KG1 (cell line): ENCODE results near the gene ATXN7L1.

ENCODE experiments used
- DNase-seq: peaks from one replicate; lab custom pipeline; 2025; lab: John Stamatoyannopoulos, UW

ATXN7L1 gene

DNA sequence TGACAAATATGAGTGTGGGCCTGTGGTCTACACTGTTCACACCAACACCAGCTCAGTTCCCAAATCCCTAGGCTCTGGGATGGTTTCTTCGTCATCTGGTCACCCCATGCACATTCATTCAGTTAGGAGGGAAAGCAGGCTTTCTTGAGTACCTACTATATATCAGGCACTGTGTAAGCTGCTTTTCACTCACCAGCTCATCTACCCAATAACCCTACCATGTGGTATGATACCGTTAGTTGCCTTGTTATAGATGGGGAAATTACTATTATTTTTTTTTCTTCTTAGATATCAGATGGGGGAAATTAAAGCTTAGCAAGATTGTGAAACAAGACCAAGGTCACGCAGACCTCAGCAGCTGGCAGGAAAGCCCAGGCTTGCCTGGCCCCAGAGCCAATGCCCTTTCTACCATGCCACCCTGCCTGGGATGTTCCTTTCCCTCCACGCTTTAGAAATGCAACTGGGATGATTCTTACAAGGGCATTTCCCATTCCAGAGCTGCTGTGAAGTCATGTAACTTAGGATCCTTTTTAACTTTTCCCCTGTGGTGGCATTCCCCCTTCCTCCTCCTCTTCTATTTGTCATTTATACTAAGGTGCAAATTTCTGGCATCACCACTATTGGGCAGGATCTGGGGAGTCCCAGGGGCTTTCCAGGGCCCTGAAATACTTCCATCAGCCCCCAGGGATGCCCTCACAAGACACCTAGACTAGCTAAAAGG, 202.0 kb downstream of the ATXN7L1 start:
- no peak for DNase-seq

DNA sequence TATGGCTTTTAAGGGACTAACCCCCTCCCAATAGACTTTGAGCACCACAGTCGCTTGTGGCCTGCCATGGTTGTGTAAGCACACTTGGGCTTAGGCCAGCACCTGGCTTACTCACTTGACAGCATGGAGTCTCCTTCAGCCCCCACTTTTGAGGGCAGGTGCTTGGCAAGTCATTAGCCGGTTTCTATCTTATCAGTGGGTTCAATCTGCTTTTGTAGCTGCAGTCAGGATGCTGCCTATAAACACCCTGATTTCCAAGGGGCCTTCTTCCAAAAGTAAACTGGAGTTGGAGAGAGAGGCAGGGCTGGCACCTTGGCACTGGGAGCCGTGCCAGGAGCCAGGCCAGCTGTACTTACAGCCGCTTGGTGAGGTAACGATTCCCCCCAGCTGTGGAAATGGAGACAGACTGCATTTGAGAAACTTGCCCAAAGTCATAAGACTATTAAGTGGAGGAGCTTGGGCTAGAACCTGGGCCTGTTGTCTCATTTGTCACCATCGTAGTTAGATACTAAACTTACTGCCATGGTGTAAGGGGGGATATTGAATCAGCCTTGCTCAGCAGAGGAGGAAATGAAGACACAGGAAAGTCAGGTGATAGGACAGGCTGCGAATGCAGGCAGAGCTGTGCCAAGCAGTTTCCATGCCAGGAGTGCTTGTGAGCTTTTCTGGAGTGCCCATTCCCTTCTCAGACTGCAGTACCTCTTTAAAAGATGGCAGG, 202.9 kb downstream of the ATXN7L1 start:
- DNase-seq: no peak

DNA sequence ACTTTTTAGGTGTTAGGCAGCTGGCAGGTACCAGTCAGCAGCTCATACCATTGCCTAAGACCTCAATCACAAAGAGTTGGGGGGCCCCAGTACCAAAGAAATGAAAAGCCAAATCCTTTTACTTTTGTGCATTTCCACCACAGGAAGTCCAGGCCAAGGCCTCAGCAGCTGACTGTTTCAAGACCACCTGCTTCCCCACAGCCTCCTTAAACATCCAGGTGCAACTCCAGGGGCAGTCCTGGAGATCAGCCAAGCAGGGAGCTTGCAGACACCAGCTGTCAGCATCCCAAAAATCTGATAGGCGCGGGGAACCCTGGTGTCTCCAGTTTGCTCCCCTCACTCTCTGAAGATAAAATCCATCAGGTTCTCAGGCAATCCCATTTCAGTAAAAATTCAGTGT, 203.6 kb downstream of the ATXN7L1 start:
- no peak for DNase-seq

DNA sequence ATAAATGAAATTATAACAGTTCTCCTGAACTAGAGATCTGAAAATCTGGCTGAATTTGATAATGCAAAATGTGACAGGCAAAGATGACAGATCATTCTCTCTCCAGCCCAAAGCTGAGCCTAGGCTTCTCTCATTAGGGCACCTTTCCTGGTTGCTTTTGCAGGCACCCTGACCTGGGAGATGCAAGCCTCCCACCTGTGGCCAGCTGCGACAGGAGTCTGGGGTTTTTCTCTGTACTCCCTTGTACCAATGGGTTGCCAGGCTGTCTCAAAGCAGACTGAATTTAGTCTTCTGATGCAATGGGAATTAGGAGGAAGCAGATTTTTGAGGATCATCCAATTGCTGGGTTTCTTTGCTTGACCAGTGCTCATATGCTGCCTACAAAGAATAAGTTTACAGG, 210.1 kb downstream of the ATXN7L1 start:
- DNase-seq: no peak

DNA sequence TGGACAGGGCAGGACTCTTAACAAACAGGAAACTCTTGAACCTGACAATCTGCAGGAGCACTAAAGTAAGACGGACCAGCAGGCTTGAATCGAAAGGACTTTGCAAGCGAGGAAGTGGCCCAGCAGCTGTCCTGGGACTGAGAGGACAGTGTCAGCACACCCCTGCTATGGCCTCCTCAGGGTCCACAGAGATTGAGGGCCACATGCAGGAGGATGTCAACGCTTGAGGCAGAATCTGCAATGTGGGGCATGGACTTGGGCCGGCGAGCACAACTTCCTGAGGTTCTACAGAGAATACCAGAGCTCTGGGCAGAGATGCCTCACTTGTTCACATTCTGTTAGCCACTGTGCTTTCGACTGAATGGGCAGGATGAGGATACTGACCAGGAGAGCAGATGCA, 210.7 kb downstream of the ATXN7L1 start:
- no peak for DNase-seq

- no peak for DNase-seq
Measured at GRCh38 chr7:105664816-105665525, 211.4 kb downstream of the ATXN7L1 start.

DNA sequence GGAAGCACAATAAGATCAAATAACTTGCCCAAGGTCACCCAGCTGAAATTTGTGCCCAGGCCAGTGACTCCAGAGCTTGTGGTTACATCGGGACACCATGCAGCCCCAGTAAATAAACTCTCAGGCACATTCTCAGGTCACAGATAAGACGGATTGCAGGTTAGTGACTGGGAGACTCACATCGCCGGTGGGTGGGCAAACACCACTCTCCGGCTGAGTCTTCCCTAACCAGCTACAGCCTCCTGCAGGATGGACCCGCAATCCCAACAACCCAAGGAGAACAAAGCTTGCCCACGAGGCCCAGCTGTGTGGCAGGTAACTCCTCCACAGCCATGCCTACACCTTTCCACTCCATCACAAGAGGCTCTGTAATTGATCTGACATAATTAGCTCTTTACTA, 213.4 kb downstream of the ATXN7L1 start:
- DNase-seq: no peak

GRCh38 chr7:105661625-105662024, 214.8 kb downstream of the ATXN7L1 start:
- DNase-seq: no peak

DNA sequence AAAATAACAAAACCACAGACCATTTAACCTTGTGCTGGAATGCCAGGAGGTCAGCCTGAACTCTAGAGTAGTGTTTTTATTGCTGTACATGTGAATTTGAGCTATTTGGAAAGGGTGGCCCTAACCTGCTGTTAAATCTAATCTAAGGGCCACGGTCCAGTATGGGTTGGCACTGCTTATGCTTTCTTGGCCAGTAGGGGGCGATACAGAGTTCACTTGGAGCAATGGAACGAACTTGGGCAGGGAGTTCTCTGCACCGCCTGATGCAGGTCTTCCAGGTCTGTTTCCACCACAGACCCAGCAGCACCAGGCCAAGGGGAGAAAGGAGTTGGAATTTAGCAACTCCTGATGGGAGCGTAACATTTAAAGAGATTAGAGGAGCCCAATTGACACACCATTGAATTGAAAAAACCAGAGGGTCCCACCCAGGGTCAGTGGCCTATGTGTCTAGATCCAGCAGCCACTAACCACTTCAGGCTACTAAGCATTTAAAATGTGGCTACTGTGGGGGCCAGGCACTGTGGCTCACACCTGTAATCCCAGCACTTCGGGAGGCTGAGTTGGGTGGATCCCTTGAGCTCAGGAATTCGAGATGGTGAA, 219.4 kb downstream of the ATXN7L1 start:
- no peak for DNase-seq

DNA sequence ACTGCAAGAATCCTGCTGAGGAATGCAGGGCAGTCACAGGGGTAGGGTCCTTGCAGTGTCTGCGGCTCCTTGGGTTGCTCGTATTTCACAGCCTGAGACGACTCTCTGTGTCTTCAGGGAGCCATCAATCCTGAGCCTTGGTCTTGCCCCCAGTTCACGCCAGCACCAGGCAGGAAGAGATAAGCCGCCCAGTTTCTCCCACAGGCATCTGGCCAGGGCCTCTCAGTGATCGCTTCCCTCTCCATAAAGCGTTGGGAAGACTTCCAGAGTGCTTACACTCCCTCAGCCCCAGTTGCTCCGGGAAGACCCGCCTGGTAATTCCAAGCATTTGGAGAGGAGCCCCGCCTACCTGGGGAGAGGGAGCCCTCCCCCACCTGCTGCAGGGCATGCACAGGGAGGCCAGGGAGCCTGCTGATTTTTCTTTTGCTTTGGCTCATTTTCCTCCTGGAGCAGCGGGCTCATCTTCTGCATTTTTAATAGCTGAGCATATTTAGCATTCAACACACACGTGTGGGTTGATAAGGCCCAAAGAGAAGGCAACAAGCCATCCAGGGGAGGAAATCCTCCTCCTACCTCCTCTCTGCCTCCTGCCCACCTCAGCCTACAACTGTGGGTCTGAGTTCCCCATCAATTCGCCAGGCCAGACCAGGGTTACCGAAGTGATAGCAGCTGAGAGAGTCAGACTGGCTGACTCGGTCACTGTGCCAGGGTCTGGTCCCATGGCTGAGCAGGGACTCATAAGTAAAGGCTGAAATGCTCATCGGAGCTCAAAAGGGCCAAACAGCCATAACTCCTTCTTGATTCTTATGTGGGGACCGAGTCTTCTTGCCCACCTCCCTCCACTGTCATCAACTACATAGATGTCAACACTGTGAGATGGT, 220.7 kb downstream of the ATXN7L1 start:
- no peak for DNase-seq

GRCh38 chr7:105655067-105655466, 221.3 kb downstream of the ATXN7L1 start:
- no peak for DNase-seq

- no peak for DNase-seq
Measured at GRCh38 chr7:105654095-105654686, 222.2 kb downstream of the ATXN7L1 start.

DNA sequence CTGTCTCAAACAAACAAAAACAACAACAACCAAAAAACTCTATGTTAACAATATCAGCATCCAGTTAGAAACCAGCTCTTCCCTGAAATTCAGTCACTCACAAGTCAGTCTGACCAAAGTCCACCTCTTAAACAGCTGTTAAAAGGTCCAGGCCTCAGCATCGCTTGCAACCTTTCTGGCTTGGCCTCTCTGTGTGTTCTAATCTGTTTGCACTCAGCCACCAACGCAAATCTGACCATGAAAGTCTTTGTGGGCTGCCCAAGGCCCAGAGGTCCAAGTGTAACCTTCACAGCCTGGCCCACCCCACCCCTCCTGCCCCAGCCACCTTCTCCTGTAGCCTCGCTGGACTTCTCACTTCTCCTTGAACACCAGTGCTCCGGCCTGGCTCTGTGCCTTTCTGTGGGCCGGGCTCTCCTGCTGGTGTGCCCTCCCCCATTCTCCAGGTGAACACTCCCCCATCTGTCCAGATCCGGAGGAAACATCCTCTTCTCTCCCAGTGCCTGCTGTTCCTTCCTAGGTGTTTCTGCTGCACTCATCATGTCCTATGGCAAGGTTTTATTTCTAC, 222.9 kb downstream of the ATXN7L1 start:
- DNase-seq: no peak

- DNase-seq: no peak
Measured at GRCh38 chr7:105652359-105652993, 223.9 kb downstream of the ATXN7L1 start.

DNA sequence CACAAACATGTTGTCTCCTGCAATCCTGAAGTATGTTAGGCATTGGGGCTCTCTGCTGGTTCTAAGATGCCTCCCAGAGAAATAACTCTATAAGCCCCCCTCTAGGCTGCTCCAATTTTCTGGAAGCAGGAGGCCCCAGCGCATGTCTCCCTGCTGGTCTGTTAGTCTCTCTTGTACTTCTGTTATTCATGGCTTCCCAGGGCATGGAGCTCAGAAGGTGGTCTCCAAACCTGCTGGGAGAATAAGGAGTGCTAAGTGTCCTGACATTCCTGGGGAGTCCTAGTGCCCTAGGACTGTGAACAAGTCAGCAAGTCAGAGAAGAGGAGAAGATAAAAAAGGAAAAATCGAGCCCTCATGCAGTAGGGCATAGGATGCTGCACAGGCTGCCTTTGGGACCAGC, 224.6 kb downstream of the ATXN7L1 start:
- no peak for DNase-seq

- DNase-seq: no peak
Measured at GRCh38 chr7:105650382-105650970, 225.9 kb downstream of the ATXN7L1 start.

- no peak for DNase-seq
Measured at GRCh38 chr7:105649727-105650381, 226.5 kb downstream of the ATXN7L1 start.

- DNase-seq: no peak
Measured at GRCh38 chr7:105648561-105649401, 227.6 kb downstream of the ATXN7L1 start.

- no peak for DNase-seq
Measured at GRCh38 chr7:105647591-105647990, 228.8 kb downstream of the ATXN7L1 start.
